Right kidney (tissue), 9 donors: ENCODE measurements around the gene SPATA31A1.
"Not testable (repeated sequence)": the region's sequence is repeated elsewhere in the genome, so short reads cannot be mapped to it uniquely, and the experiment has no call there.

ENCODE experiments used
- DNase-seq: peaks from one replicate; pipeline ENCODE4 v3.0.0-alpha.2; 2016
- long read RNA-seq, 8 donors: transcript quantifications; one replicate each; lab custom pipeline, GENCODE V29; 2026

SPATA31A1 gene
- long read RNA-seq, donor 1 = 0 reads
- long read RNA-seq, donor 2 = 0 reads
- long read RNA-seq, donor 3 = 0 reads
- long read RNA-seq, donor 4 = 0 reads
- long read RNA-seq, donor 5 = 0 reads
- long read RNA-seq, donor 6 = 0 reads
- long read RNA-seq, donor 7 = 0 reads
- long read RNA-seq, donor 8 = 0 reads

GRCh38 chr9:39355369-39355768, at the start of gene SPATA31A1:
Gene SPATA31A1, plus strand, starts transcription at chr9:39355669. Its CDS starts 62 bp downstream, at chr9:39355731.
- not testable (repeated sequence) for DNase-seq

DNA sequence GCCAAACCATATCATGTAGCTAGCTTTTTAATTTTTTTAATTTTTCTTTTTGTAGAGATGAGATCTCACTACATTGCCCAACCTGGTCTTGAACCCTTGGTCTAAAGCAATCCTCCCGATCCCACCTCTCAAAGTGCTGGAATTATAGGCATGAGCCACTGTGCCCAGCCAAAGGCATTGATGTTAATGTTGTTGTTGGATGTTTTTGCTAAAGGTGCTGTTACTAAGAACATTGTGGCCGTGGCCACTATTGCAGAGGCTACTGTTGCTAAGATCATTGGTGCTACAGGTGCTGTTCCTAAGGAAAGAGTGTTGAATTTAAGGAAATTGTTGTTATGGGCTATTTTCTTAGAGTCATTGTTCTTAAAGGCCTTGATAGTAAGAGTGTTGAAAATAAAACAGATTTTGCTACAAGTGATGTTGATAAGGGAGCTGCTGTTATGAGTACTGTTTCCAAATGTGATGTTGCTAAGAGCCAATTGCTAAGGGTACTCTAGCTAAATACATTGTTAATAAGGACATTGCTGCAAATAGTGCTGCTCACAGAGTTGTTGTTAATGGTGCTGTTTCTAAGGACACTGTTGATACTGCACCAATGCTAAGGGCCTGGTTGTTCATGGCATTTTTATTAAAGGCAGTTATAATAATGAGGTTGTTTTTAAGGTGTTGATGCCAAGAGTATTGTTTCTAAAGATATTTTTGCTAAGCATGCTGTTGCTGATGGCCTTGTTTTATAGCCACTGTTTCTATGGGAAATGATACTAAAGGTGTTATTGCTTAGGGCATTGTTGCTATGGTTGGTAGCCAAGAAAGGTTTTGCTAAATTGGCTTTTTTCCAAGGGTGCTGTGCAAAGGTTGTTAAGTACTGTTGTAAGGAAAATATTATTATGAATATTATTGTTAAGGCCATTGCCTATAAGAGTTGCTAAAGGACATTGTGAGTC, 52.1 kb downstream of the SPATA31A1 start:
- DNase-seq = not testable (repeated sequence)

DNA sequence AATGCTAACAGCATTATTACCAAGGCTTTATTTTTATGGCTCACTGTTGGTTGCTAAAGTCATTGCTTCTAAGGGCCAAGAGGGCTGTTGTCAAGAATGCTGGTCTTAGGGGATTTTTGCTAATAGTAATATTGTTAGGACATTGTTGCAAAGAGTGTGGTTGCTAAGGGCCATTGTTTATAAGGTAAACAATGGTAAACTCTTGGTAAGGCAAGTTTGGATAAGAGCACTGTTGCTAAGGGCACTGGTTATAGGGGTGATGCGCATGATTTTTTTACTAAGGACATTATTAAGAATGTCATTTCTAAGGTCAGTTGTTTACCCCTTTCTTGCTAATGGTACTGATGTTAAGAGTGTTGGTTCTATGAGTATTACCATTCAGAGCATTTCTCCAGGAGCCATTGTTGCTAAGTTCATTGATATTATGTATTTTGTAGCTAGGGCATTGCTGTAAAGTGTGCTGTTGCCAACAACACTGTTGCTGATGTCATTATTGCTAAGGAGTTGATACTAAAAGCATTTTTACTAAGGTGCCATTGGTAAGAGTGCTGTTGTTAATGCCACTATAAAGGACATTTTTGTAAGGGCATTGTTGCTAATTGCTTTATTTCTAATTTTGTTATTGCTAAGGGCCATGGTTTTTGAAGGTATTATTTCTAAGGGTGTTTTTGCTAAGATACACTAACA, 55.9 kb downstream of the SPATA31A1 start:
- DNase-seq = not testable (repeated sequence)
